Cardiac ventricle fibroblast (primary cell): Measurements from ENCODE around the gene AMER3. TPM values are rescaled to one million over a fixed set of nuclear protein-coding genes. Genes with fewer than 3 reads are reported as not detected.

Experiments
- total RNA-seq: library from RNA; depleted of rRNA; stranded (reverse); fragments of >200 nt; gene quantifications from 2 replicates; pipeline ENCODE4 v1.2.3, GENCODE V29; 2015

The AMER3 gene, protein sequence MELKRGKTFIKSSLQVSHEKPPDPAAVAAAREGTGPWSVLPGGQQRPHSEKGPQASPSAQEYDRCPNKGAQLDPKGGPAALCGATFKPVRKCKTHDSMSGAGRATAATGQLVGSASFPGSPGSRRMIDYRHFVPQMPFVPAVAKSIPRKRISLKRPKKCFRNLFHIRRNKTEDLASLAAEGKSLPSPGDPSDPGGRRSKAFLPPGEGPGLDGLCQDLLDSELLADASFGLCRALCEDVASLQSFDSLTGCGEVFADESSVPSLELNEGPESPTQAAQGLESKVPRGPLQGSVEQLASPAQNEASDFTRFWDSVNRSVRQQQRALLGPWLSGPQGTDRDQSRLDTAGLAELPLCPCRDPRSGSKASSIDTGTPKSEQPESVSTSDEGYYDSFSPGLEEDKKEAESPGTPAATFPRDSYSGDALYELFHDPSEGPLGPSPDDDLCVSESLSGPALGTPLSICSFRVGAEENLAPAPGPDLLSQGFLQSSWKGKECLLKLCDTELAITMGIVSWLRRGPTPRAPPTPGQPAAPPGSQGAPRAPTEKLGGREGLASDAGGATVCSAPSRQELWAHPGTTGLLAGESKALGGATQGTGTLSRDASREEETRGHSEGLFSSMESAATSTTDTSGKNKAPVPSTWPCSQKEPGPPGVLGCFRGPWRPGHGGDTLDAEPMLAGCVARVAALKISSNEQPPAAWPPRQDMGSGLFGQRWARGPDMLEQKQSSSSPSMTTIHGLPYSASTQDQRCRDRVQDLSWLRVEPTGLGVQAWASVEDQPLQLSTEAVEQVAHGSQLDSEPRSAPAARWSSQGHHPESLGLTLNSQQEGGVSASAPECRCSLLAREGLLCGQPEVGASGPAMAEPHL
- total RNA-seq: not detected in 2 replicates

DNA sequence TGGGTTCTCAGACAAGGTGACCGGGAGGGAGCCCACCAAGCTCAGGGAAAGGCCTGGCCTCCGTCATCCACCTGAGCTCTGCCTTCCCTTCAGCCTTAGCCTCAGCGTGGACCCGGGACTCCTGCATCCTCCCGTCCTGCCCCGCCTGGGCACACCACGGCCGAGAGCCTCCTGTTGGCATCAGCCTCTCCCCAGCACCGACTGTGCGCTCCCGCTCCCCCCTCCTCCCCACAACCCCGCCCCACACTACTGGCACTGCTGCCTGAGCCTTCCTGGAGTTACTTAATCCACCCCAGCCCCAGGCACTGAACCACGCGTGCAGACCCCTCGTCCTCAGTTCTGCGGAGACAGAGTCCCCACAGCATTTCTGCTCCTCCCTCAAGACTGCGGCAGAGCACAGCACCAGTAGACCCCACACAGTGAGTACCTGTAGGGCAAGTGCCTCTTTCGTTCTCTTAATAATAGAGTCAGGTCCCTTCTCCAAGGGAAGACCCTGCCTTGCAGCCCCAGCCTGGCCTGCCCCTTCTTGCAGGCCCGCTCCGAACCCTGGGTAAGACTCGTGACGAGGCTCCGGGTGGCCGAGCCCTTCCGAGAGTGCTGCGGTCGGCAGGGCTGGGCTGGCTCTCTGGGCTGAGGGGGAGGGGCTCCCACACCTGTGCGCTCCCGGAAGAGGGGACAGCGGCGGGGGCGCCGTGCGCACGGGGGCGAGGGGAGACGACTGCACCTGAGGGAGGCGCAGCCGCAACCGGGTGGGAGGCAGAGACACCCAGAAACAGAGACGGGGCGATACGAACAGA is at the start of gene AMER3:
TSS of gene AMER3 (plus strand) at position 285 of the 797 bp plus-strand sequence. CDS start 6,533 bp downstream, outside the sequence.

DNA sequence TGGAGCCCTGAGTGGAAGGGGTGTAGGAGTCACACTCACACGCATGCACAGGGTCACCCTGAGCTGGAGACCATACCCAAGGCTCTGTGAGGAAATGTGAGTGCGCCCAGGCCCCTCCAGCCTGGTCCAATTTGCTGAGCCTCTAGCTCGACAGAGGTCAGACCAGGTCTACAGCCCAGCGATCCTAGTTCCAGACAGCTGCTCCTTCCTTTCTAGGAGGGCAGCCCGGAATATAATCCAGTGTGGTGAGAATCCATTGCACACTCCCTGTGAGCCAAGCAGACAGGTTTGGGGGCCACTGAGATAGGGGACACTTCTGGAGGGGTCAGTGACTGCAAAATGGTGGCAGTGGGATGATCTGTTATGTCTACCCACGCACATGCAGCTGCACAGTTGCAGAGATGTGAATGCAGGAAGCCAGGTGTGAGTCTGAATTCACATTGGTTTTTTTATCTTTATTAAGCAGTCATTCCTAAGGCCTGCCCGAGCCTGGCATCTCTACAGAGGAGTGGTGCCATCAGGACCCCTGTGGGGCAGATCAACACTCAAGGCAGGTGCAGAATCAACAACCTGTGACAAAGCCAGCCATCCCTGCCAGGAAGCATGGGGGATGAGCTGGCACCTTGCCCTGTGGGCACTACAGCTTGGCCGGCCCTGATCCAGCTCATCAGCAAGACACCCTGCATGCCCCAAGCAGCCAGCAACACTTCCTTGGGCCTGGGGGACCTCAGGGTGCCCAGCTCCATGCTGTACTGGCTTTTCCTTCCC is 26.6 kb upstream of the AMER3 start, which contains the start of gene GPR148:
TSS of gene GPR148 (plus strand) at position 522 of the 768 bp plus-strand sequence. CDS start at position 604, 82 bp downstream.

Other genes starting within 250 kb of the AMER3 start
- not detected in 2 replicates for gene POTEI, start 246.2 kb upstream of the AMER3 start, total RNA-seq
- gene CFC1B, start 234.3 kb upstream of the AMER3 start, total RNA-seq: not detected in 2 replicates
- not detected in 2 replicates for gene CFC1, start 156.0 kb upstream of the AMER3 start, total RNA-seq
- gene POTEJ, start 144.1 kb upstream of the AMER3 start, total RNA-seq: not detected in 2 replicates
- not detected in 2 replicates for gene GPR148, start 26.5 kb upstream of the AMER3 start, total RNA-seq
- 6.2 and 8.2 TPM in 2 replicates for gene ARHGEF4, start 81.4 kb downstream of the AMER3 start, total RNA-seq